Raji (cell line): ENCODE results near the gene MCRS1.

Source experiments
- POLR2A ChIP-seq: IDR thresholded peaks from 2 replicates; pipeline ENCODE4 v1.6.1; 2011; ENCODE audit warnings: low read depth, low read length, control low read depth; ENCODE audit not compliant: insufficient read depth

Gene MCRS1

GRCh38 chr12:49541140-49541861 lies 26.6 kb downstream of the MCRS1 start:
- no peak for TF ChIP-seq POLR2A

GRCh38 chr12:49540229-49541139 lies 27.5 kb downstream of the MCRS1 start:
- TF ChIP-seq POLR2A: no peak

- TF ChIP-seq POLR2A: no peak
Observed at GRCh38 chr12:49539406-49540228, 28.3 kb downstream of the MCRS1 start.

GRCh38 chr12:49538510-49539403 lies 29.2 kb downstream of the MCRS1 start, which contains the start of gene KCNH3:
KCNH3 (plus strand) TSS chr12:49539030; CDS start chr12:49539417, 387 bp downstream.
- TF ChIP-seq POLR2A: no peak

- TF ChIP-seq POLR2A: no peak
Observed at GRCh38 chr12:49537752-49538509, 30.0 kb downstream of the MCRS1 start.

- no peak for TF ChIP-seq POLR2A
Observed at GRCh38 chr12:49537231-49537751, 30.7 kb downstream of the MCRS1 start.

GRCh38 chr12:49536526-49537071 lies 31.3 kb downstream of the MCRS1 start:
- TF ChIP-seq POLR2A: no peak

GRCh38 chr12:49535921-49536525 lies 31.9 kb downstream of the MCRS1 start:
- TF ChIP-seq POLR2A: no peak

GRCh38 chr12:49534731-49535278 lies 33.1 kb downstream of the MCRS1 start:
- TF ChIP-seq POLR2A: no peak

- no peak for TF ChIP-seq POLR2A
Observed at GRCh38 chr12:49533331-49533730, 34.6 kb downstream of the MCRS1 start.

GRCh38 chr12:49531745-49532144 lies 36.2 kb downstream of the MCRS1 start:
- no peak for TF ChIP-seq POLR2A

GRCh38 chr12:49529414-49529813 lies 38.5 kb downstream of the MCRS1 start:
- TF ChIP-seq POLR2A: no peak

- TF ChIP-seq POLR2A: no peak
Observed at GRCh38 chr12:49527361-49528130, 40.4 kb downstream of the MCRS1 start.
